NB4 (cell line): ENCODE measurements around the gene IL18RAP.

Experiments used
- DNase-seq: peaks from one replicate; pipeline ENCODE4 v3.0.0; 2010; ENCODE audit warnings: low read depth
- H3K4me3 ChIP-seq: one replicate; pipeline ENCODE4 v1.5.1; 2011; ENCODE audit warnings: mild to moderate bottlenecking, low read depth, low read length, moderate library complexity
- MAX ChIP-seq: IDR thresholded peaks from 2 replicates; pipeline ENCODE4 v1.6.1; 2011; ENCODE audit warnings: low read depth, low read length
- MYC ChIP-seq: IDR thresholded peaks from 2 replicates; pipeline ENCODE4 v1.6.1; 2011; ENCODE audit warnings: low read depth, low read length
- POLR2A ChIP-seq: IDR thresholded peaks from 2 replicates; pipeline ENCODE4 v1.6.1; 2011; ENCODE audit warnings: mild to moderate bottlenecking; ENCODE audit not compliant: insufficient read length; ENCODE audit errors: extremely low read depth
- TF ChIP-seq, protein P1 (sequence below): IDR thresholded peaks from one replicate; pipeline ENCODE4 v1.5.1; 2012; ENCODE audit warnings: low read depth, low read length

IL18RAP gene

GRCh38 chr2:102433973-102434654 is 11.2 kb downstream of the IL18RAP start:
- no peak for DNase-seq
- TF ChIP-seq MAX (no peak), POLR2A (no peak), MYC (no peak)
- TF ChIP-seq, protein P1, sequence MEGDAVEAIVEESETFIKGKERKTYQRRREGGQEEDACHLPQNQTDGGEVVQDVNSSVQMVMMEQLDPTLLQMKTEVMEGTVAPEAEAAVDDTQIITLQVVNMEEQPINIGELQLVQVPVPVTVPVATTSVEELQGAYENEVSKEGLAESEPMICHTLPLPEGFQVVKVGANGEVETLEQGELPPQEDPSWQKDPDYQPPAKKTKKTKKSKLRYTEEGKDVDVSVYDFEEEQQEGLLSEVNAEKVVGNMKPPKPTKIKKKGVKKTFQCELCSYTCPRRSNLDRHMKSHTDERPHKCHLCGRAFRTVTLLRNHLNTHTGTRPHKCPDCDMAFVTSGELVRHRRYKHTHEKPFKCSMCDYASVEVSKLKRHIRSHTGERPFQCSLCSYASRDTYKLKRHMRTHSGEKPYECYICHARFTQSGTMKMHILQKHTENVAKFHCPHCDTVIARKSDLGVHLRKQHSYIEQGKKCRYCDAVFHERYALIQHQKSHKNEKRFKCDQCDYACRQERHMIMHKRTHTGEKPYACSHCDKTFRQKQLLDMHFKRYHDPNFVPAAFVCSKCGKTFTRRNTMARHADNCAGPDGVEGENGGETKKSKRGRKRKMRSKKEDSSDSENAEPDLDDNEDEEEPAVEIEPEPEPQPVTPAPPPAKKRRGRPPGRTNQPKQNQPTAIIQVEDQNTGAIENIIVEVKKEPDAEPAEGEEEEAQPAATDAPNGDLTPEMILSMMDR, result no peak
- no peak overlapping the region for H3K4me3 ChIP-seq

DNA sequence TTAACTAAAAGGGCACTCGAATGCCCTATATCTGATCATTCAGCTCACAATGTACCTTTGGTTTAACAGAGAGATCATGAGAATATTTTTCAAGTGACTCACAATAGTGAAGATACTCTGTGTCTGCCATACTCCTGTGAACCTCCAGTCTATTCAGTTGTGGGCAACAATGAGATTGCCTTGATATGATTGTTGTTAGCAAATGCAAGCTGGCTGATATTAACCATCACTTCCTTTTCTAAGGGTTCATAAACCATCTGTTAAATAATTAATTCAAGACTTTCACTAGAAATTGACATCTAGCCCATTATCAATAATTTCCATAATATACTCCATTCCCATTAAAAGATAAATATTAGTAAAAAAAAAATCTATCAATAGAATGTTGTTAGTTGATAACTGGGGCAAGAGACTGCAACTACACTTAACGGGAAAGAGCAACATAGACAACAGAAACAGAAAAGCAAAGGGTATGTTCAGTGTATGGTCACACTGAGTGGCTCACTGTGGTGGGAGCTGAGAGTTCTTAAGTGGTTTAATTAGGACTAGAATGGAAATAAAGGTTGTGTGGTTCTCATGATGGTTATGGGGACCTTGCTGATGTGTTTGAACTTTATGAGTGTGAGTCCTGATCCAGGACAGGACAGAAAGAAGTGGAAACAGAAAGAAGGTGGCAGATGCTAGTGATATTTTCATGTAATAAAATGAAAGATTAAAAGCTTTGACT is 11.9 kb downstream of the IL18RAP start:
- no peak overlapping the region for H3K4me3 ChIP-seq
- DNase-seq, result no peak
- TF ChIP-seq POLR2A, result no peak
- TF ChIP-seq MAX, result no peak
- no peak for TF ChIP-seq MYC
- TF ChIP-seq, protein P1, result no peak

GRCh38 chr2:102435741-102436140 is 12.8 kb downstream of the IL18RAP start:
- TF ChIP-seq MYC (no peak), POLR2A (no peak), MAX (no peak)
- TF ChIP-seq, protein P1, result no peak

GRCh38 chr2:102436323-102436722 is 13.4 kb downstream of the IL18RAP start:
- no peak for DNase-seq
- no peak for TF ChIP-seq POLR2A
- no peak for TF ChIP-seq MAX
- TF ChIP-seq, protein P1, result no peak
- no peak for TF ChIP-seq MYC
- H3K4me3 ChIP-seq, result no peak overlapping the region

More at GRCh38 chr2:102435741-102436140, 12.8 kb downstream of the IL18RAP start:
- no peak overlapping the region for H3K4me3 ChIP-seq
- no peak for DNase-seq

GRCh38 chr2:102437122-102437521 is 14.2 kb downstream of the IL18RAP start:
- DNase-seq, result no peak
- H3K4me3 ChIP-seq, result no peak overlapping the region
- no peak for TF ChIP-seq POLR2A
- TF ChIP-seq MAX, result no peak
- no peak for TF ChIP-seq MYC
- TF ChIP-seq, protein P1, result no peak
